AG04450 (cell line): ENCODE measurements around the gene RAPGEFL1. TPM values are rescaled to one million over a fixed set of nuclear protein-coding genes. Genes with fewer than 3 reads are reported as not detected.
A peak's percentile ranks its signal among the peaks of the same experiment; 100 is the strongest.

Experiments used
- CTCF ChIA-PET: fragments of 300-600, 350-600 bp; formaldehyde crosslinking; extraction: SDS; loops from one replicate; lab custom pipeline; 2022; ENCODE audit warnings: antibody characterized with exemption, inconsistent platforms; lab: Charles Lee
- POLR2A ChIA-PET: fragments of 350-600 bp; formaldehyde crosslinking; extraction: SDS; loops from one replicate; lab custom pipeline; 2021; ENCODE audit warnings: antibody characterized with exemption, inconsistent platforms; lab: Yijun Ruan, JAX
- DNase-seq: peaks from one replicate; pipeline ENCODE4 v3.0.0-alpha.2; 2011; ENCODE audit warnings: low read depth, low spot score
- H3K27ac ChIP-seq: one replicate; pipeline ENCODE4 v1.5.1; 2012; ENCODE audit warnings: low read depth, low read length, control low read depth
- H3K27me3 ChIP-seq: one replicate; pipeline ENCODE4 v1.6.0; 2012; ENCODE audit warnings: low read length; ENCODE audit not compliant: control insufficient read depth, insufficient read depth
- H3K4me3 ChIP-seq: 2 replicates; pipeline ENCODE4 v1.5.1; 2011; ENCODE audit warnings: mild to moderate bottlenecking, low read depth, low read length, control low read depth
- H3K9me3 ChIP-seq: 2 replicates; pipeline ENCODE4 v1.5.1; 2012; ENCODE audit warnings: low read length; ENCODE audit not compliant: control insufficient read depth, insufficient read depth
- CTCF ChIP-seq: IDR thresholded peaks from 2 replicates; pipeline ENCODE4 v1.5.1; 2011; ENCODE audit warnings: low read depth, low read length, control low read depth, inconsistent platforms
- polyA plus RNA-seq: library from polyadenylated mRNA; depleted of rRNA; stranded (reverse); fragments of >200 nt; gene quantifications from 2 replicates; pipeline ENCODE4 v1.2.3, GENCODE V29; 2011

RAPGEFL1 gene
- polyA plus RNA-seq, 1 experiment: 3.0 TPM

DNA sequence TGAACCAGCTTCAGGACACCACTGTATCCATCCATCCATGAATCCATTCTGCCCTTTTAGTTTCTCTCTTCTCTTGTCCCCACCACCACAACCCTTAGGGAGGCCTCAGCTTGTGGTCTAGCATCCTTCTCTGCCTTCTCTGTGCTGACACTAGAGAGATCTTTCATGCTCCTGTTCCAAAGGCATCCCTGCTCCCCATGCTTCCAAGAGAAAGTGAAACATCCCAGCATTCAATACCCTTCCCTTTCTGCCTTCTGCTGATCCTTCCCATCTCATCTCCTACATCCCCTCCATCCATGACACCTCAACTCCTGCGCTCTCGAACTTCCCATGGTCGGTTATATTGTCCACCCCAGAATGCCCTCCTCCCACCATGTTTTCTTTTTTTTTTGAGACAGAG, 10.0 kb downstream of the RAPGEFL1 start:
- POLR2A ChIA-PET: no interaction called here
- H3K27me3 ChIP-seq: no peaks in the 10 kb centered on the region
- no peak for TF ChIP-seq CTCF
- no peak for DNase-seq
- H3K9me3 ChIP-seq: no peaks in the 10 kb centered on the region
- no peak overlapping the region for H3K4me3 ChIP-seq
- CTCF ChIA-PET: interaction anchor here (1.9 kb wide), 1 partner anchor 31 kb away, joined by 4 read pairs; no protein-coding TSS in a partner anchor
- no peak overlapping the region for H3K27ac ChIP-seq

GRCh38 chr17:40188694-40189093, 11.4 kb downstream of the RAPGEFL1 start:
- ChIA-PET CTCF (interaction anchor here (0.6 kb wide), 1 partner anchor 24 kb away, joined by 3 read pairs; no protein-coding TSS in a partner anchor), POLR2A (no interaction called here)
- no peak for DNase-seq
- Histone ChIP-seq H3K9me3 (no peaks in the 10 kb centered on the region), H3K27me3 (no peaks in the 10 kb centered on the region), H3K27ac (no peak overlapping the region), H3K4me3 (no peak overlapping the region)
- no peak for TF ChIP-seq CTCF

GRCh38 chr17:40190197-40191021, 13.1 kb downstream of the RAPGEFL1 start:
- ChIA-PET CTCF (interaction anchor here (0.6 to 5.1 kb wide), 13 partner anchors 11 to 178 kb away, joined by 3 to 40 read pairs (median 5); partner anchors contain the start of gene WIPF2), POLR2A (interaction anchor here (0.7 to 1.0 kb wide), 2 partner anchors 10 to 617 kb away, joined by 3 to 4 read pairs; no protein-coding TSS in a partner anchor)
- H3K27me3 ChIP-seq: no peaks in the 10 kb centered on the region
- no peaks in the 10 kb centered on the region for H3K9me3 ChIP-seq
- DNase-seq: no peak
- TF ChIP-seq CTCF: peak; percentile 49
- peak overlapping the region; percentile 11 for H3K27ac ChIP-seq
- no peak overlapping the region for H3K4me3 ChIP-seq

DNA sequence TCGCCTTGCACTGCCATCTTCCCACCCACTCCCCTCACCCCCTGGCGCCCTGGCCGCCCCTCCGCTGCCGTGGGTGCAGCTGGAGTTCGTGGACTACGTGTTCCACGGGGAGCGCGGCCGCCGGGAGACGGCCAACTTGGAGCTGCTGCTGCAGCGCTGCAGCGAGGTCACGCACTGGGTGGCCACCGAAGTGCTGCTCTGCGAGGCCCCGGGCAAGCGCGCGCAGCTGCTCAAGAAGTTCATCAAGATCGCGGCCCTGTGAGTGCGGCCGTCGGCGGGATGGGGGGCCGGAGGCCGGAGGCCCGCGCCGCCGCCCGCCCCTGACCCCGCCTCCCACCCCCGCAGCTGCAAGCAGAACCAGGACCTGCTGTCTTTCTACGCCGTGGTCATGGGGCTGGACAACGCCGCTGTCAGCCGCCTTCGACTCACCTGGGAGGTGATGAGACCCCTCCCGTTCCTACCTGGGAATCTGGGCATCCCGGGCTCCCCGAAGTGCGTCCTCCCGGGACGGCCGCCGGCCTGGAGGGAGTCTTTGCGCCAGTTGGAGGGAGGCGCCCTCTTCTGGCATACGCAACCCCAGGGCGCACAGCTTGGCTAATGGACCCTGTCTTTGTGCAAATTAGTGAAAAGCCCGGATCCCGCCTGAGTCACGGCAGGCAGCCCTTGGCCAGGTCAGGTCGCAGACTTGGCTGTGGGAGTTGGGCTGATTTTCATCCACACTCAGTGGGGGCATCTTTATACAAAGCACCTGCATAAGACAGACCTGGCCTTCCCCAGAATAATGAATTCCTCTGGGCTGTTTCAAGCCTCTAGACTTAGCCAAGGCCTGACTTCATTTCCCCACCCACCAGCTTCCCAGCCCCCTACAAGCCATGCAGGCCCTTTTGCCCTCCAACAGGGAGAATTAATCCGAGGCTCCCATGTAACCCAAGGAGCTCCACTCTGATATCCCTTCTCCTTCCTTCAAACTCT, 14.3 kb downstream of the RAPGEFL1 start:
- CTCF ChIA-PET: interaction anchor here (0.6 to 5.1 kb wide), 19 partner anchors 10 to 179 kb away, joined by 3 to 40 read pairs (median 4); partner anchors contain the start of gene WIPF2
- TF ChIP-seq CTCF: peak; percentile 76
- POLR2A ChIA-PET: interaction anchor here (0.6 to 1.0 kb wide), 7 partner anchors 11 to 618 kb away, joined by 3 to 4 read pairs (median 3); partner anchors contain the start of gene CASC3
- Histone ChIP-seq H3K4me3 (peak overlapping the region; percentile 61), H3K9me3 (no peaks in the 10 kb centered on the region), H3K27me3 (no peaks in the 10 kb centered on the region), H3K27ac (peak overlapping the region; percentile 61)
- DNase-seq: no peak
